Measurements from ENCODE around the gene ZNF3.

- TF ChIP-seq, protein P1, sequence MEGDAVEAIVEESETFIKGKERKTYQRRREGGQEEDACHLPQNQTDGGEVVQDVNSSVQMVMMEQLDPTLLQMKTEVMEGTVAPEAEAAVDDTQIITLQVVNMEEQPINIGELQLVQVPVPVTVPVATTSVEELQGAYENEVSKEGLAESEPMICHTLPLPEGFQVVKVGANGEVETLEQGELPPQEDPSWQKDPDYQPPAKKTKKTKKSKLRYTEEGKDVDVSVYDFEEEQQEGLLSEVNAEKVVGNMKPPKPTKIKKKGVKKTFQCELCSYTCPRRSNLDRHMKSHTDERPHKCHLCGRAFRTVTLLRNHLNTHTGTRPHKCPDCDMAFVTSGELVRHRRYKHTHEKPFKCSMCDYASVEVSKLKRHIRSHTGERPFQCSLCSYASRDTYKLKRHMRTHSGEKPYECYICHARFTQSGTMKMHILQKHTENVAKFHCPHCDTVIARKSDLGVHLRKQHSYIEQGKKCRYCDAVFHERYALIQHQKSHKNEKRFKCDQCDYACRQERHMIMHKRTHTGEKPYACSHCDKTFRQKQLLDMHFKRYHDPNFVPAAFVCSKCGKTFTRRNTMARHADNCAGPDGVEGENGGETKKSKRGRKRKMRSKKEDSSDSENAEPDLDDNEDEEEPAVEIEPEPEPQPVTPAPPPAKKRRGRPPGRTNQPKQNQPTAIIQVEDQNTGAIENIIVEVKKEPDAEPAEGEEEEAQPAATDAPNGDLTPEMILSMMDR (IDR thresholded peaks at IDR 0.05) = no peak
- no peak for TF ChIP-seq POLR2A (IDR thresholded peaks at IDR 0.05)
Observed at GRCh38 chr7:100021297-100021696, 60.2 kb downstream of the ZNF3 start.

Measured in adrenal gland (tissue), 5 donors.